Trophoblast cell (in vitro differentiated cells and primary cell): ENCODE results near the gene FAM200B.

Experiments used
- DNase-seq, 2 donors: peaks; one replicate each; pipeline ENCODE4 v3.0.0-alpha.2; 2016
- H2AFZ ChIP-seq: 2 replicates; pipeline ENCODE4 v1.6.1; 2013; ENCODE audit warnings: low read length, moderate library complexity, mild to moderate bottlenecking; ENCODE audit not compliant: insufficient read depth, poor library complexity
- H2AK5ac ChIP-seq: 2 replicates; pipeline ENCODE4 v1.6.1; 2013; ENCODE audit warnings: mild to moderate bottlenecking, low read length
- H2BK120ac ChIP-seq: 2 replicates; pipeline ENCODE4 v1.6.1; 2013; ENCODE audit warnings: low read length, mild to moderate bottlenecking, moderate library complexity; ENCODE audit not compliant: insufficient read depth, poor library complexity
- H2BK12ac ChIP-seq: 2 replicates; pipeline ENCODE4 v1.6.1; 2013; ENCODE audit warnings: mild to moderate bottlenecking, low read length, moderate library complexity
- H2BK5ac ChIP-seq: 2 replicates; pipeline ENCODE4 v1.6.1; 2013; ENCODE audit warnings: low read length, low read depth, moderate library complexity, mild to moderate bottlenecking; ENCODE audit not compliant: poor library complexity
- H3K14ac ChIP-seq: 2 replicates; pipeline ENCODE4 v1.6.1; 2013; ENCODE audit warnings: mild to moderate bottlenecking, low read length
- H3K18ac ChIP-seq: 2 replicates; pipeline ENCODE4 v1.6.1; 2013; ENCODE audit warnings: mild to moderate bottlenecking, low read length
- H3K23ac ChIP-seq: 2 replicates; pipeline ENCODE4 v1.6.1; 2013; ENCODE audit warnings: low read length
- H3K27ac ChIP-seq: 2 replicates; pipeline ENCODE4 v1.5.1; 2013; ENCODE audit warnings: low read depth, mild to moderate bottlenecking, inconsistent platforms, low read length, moderate library complexity
- H3K27me3 ChIP-seq: 2 replicates; pipeline ENCODE4 v1.6.1; 2013; ENCODE audit warnings: inconsistent platforms, mild to moderate bottlenecking, low read length, moderate library complexity; ENCODE audit not compliant: insufficient read depth
- H3K36me3 ChIP-seq, 2 experiments: 1 replicate in 1 of 2; 2 replicates in 1 of 2; pipeline ENCODE4 v1.6.1; 2013; ENCODE audit warnings: low read length in 2 of 2, mild to moderate bottlenecking in 2 of 2, moderate library complexity in 1 of 2; ENCODE audit not compliant: insufficient read depth in 2 of 2, control insufficient read depth in 1 of 2
- H3K4ac ChIP-seq: 2 replicates; pipeline ENCODE4 v1.6.1; 2013; ENCODE audit warnings: low read depth, mild to moderate bottlenecking, low read length, moderate library complexity
- H3K4me1 ChIP-seq, 2 experiments: 1 replicate in 1 of 2; 2 replicates in 1 of 2; pipeline ENCODE4 v1.6.1; 2013; ENCODE audit warnings: low read length in 2 of 2, mild to moderate bottlenecking in 2 of 2, moderate library complexity in 1 of 2; ENCODE audit not compliant: insufficient read depth in 2 of 2, control insufficient read depth in 1 of 2
- H3K4me2 ChIP-seq: 2 replicates; pipeline ENCODE4 v1.6.1; 2013; ENCODE audit warnings: inconsistent platforms, mild to moderate bottlenecking, low read length, moderate library complexity
- H3K4me3 ChIP-seq: 2 replicates; pipeline ENCODE4 v1.5.1; 2013; ENCODE audit warnings: mild to moderate bottlenecking, low read depth, low read length, inconsistent platforms
- H3K79me1 ChIP-seq: one replicate; pipeline ENCODE4 v1.6.1; 2013; ENCODE audit warnings: low read length
- H3K79me2 ChIP-seq: 2 replicates; pipeline ENCODE4 v1.6.1; 2013; ENCODE audit warnings: low read length, mild to moderate bottlenecking; ENCODE audit not compliant: control insufficient read depth, insufficient read depth, poor library complexity
- H3K9ac ChIP-seq: 2 replicates; pipeline ENCODE4 v1.6.1; 2013; ENCODE audit warnings: mild to moderate bottlenecking, low read length
- H3K9me3 ChIP-seq: 2 replicates; pipeline ENCODE4 v1.6.1; 2013; ENCODE audit warnings: low read depth, mild to moderate bottlenecking, control low read depth, inconsistent platforms, low read length; ENCODE audit not compliant: insufficient read depth
- H4K12ac ChIP-seq: 2 replicates; pipeline ENCODE4 v1.6.1; 2013; ENCODE audit warnings: low read depth, mild to moderate bottlenecking, low read length, moderate library complexity
- H4K8ac ChIP-seq: 2 replicates; pipeline ENCODE4 v1.6.1; 2013; ENCODE audit warnings: low read depth, mild to moderate bottlenecking, low read length, moderate library complexity
- H4K91ac ChIP-seq: one replicate; pipeline ENCODE4 v1.6.1; 2013; ENCODE audit warnings: low read depth, mild to moderate bottlenecking, low read length, moderate library complexity
- WGBS: extraction: QIAGEN DNeasy Blood & Tissue Kit; methylation state at CpG from one replicate; pipeline ENCODE4 v1.1.7; 2013; ENCODE audit warnings: missing lambda C conversion rate; ENCODE audit not compliant: insufficient read length, insufficient coverage; ENCODE audit errors: extremely low coverage; 5-methylcytosine and 5-hydroxymethylcytosine counted together

FAM200B gene

GRCh38 chr4:15691346-15692135 lies 9.9 kb downstream of the FAM200B start:
- Histone ChIP-seq H2BK120ac (peak overlapping the region; percentile 26), H3K79me2 (no peaks in the 10 kb centered on the region), H3K27ac (peak overlapping the region; percentile 33), H3K4ac (no peak overlapping the region), H3K4me2 (no peak overlapping the region), H3K4me3 (no peak overlapping the region), H3K27me3 (no peaks in the 10 kb centered on the region), H3K36me3 (peaks cover 2 to 3% of the 10 kb centered on the region in 2 experiments), H3K18ac (no peak overlapping the region), H3K14ac (no peak overlapping the region), H3K9me3 (peaks cover 3% of the 10 kb centered on the region), H4K91ac (peak overlapping the region; percentile 7), H3K79me1 (peaks cover 5% of the 10 kb centered on the region), H3K4me1 (peaks cover 10 to 20% of the 10 kb centered on the region in 2 experiments), H2AK5ac (no peak overlapping the region), H2BK12ac (no peak overlapping the region), H4K12ac (no peak overlapping the region), H3K9ac (no peak overlapping the region), H2AFZ (no peak overlapping the region), H3K23ac (no peak overlapping the region), H2BK5ac (peak overlapping the region; percentile 18), H4K8ac (no peak overlapping the region)
- no CpG with 5 or more reads among the region's 3 CpGs for WGBS
- DNase-seq, result no peak

- no peak overlapping the region for H2AFZ ChIP-seq
- peaks cover 7% of the 10 kb centered on the region for H3K79me1 ChIP-seq
- H2AK5ac ChIP-seq, result no peak overlapping the region
- H4K91ac ChIP-seq, result no peak overlapping the region
- no peaks in the 10 kb centered on the region for H3K79me2 ChIP-seq
- no peak overlapping the region for H2BK12ac ChIP-seq
- H2BK5ac ChIP-seq, result no peak overlapping the region
- peaks cover 10 to 20% of the 10 kb centered on the region in 2 experiments for H3K4me1 ChIP-seq
- no peak overlapping the region for H4K8ac ChIP-seq
- H4K12ac ChIP-seq, result no peak overlapping the region
- no peak overlapping the region for H3K4ac ChIP-seq
- H3K36me3 ChIP-seq, result peaks cover 2 to 3% of the 10 kb centered on the region in 2 experiments
- WGBS, result no CpG with 5 or more reads among the region's 2 CpGs
- no peak overlapping the region for H3K4me2 ChIP-seq
- no peak overlapping the region for H2BK120ac ChIP-seq
- no peak overlapping the region for H3K14ac ChIP-seq
- H3K27ac ChIP-seq, result no peak overlapping the region
- H3K18ac ChIP-seq, result no peak overlapping the region
- peaks cover 3% of the 10 kb centered on the region for H3K9me3 ChIP-seq
- H3K4me3 ChIP-seq, result no peak overlapping the region
- no peak overlapping the region for H3K9ac ChIP-seq
- DNase-seq, result no peak
- H3K23ac ChIP-seq, result no peak overlapping the region
- no peaks in the 10 kb centered on the region for H3K27me3 ChIP-seq
These were observed 11.0 kb downstream of the FAM200B start for GRCh38 chr4:15692602-15693001.

GRCh38 chr4:15694431-15694830 lies 12.8 kb downstream of the FAM200B start:
- Histone ChIP-seq H3K4ac (no peak overlapping the region), H2AK5ac (no peak overlapping the region), H3K79me1 (peaks cover 7% of the 10 kb centered on the region), H3K4me2 (no peak overlapping the region), H3K4me3 (no peak overlapping the region), H3K9ac (no peak overlapping the region), H4K91ac (no peak overlapping the region), H3K14ac (no peak overlapping the region), H3K18ac (no peak overlapping the region), H2BK5ac (no peak overlapping the region), H3K27ac (peak overlapping the region; percentile 44), H3K79me2 (no peaks in the 10 kb centered on the region), H2AFZ (no peak overlapping the region), H3K9me3 (peaks cover 3% of the 10 kb centered on the region), H3K27me3 (no peaks in the 10 kb centered on the region), H3K23ac (no peak overlapping the region), H3K36me3 (peaks cover 0 to 1% of the 10 kb centered on the region in 2 experiments), H4K8ac (no peak overlapping the region), H4K12ac (no peak overlapping the region), H2BK12ac (no peak overlapping the region), H3K4me1 (peaks cover 10 to 18% of the 10 kb centered on the region in 2 experiments), H2BK120ac (no peak overlapping the region)
- no CpG with 5 or more reads among the region's 4 CpGs for WGBS
- peak in 1 of 2 donors; percentile 74 for DNase-seq

GRCh38 chr4:15695240-15695699 lies 13.6 kb downstream of the FAM200B start:
- peak overlapping the region; percentile 40 for H3K27ac ChIP-seq
- H3K4me3 ChIP-seq, result no peak overlapping the region
- H3K4ac ChIP-seq, result no peak overlapping the region
- no peaks in the 10 kb centered on the region for H3K27me3 ChIP-seq
- no peak overlapping the region for H3K18ac ChIP-seq
- H2BK120ac ChIP-seq, result no peak overlapping the region
- H4K8ac ChIP-seq, result no peak overlapping the region
- H2BK5ac ChIP-seq, result no peak overlapping the region
- no peak overlapping the region for H3K9ac ChIP-seq
- no peak overlapping the region for H3K23ac ChIP-seq
- no peak overlapping the region for H2BK12ac ChIP-seq
- peaks cover 3% of the 10 kb centered on the region for H3K9me3 ChIP-seq
- H3K4me2 ChIP-seq, result no peak overlapping the region
- no peak overlapping the region for H2AFZ ChIP-seq
- DNase-seq, result peak; percentile 15 to 54
- WGBS, result no CpG with 5 or more reads among the region's 10 CpGs
- no peak overlapping the region for H4K91ac ChIP-seq
- no peak overlapping the region for H2AK5ac ChIP-seq
- H3K79me2 ChIP-seq, result no peaks in the 10 kb centered on the region
- H3K4me1 ChIP-seq, result peaks cover 10 to 16% of the 10 kb centered on the region in 2 experiments
- no peak overlapping the region for H3K14ac ChIP-seq
- no peaks in the 10 kb centered on the region for H3K36me3 ChIP-seq
- H4K12ac ChIP-seq, result no peak overlapping the region
- H3K79me1 ChIP-seq, result peaks cover 7% of the 10 kb centered on the region
